ENCODE measurements around the gene ABCC3.
A peak's percentile ranks its signal among the peaks of the same experiment; 100 is the strongest.
"Not testable (repeated sequence)": the region's sequence is repeated elsewhere in the genome, so short reads cannot be mapped to it uniquely, and the experiment has no call there.

ABCC3 gene

GRCh38 chr17:50676065-50676975 lies 41.6 kb downstream of the ABCC3 start:
- peaks cover 4% of the 10 kb centered on the region for H3K27me3 Mint-ChIP-seq
- H3K9me3 Mint-ChIP-seq, result no peaks in the 10 kb centered on the region
- no peak overlapping the region for H3K27ac Mint-ChIP-seq
- no peak overlapping the region for H3K4me3 Mint-ChIP-seq
- H3K4me1 Mint-ChIP-seq, result peaks cover 4% of the 10 kb centered on the region
- H3K36me3 Mint-ChIP-seq, result no peaks in the 10 kb centered on the region

DNA sequence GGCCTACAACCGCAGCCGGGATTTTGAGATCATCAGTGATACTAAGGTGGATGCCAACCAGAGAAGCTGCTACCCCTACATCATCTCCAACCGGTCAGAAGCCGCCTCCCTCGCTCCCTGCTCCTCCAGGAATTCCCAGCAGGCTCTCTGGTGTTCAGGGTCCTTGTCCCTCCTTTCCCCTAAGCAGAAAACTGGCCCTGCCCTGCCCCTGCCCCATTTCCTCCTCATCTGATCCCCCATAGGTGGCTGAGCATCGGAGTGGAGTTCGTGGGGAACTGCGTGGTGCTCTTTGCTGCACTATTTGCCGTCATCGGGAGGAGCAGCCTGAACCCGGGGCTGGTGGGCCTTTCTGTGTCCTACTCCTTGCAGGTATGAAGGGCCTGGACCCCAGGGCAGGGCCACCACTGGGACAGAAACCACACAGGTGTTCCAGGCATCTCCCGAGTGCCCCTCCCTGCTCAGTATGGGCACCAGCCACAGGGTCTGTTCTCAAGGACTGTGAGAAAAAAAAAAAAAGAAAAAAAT lies 43.2 kb downstream of the ABCC3 start:
- no peaks in the 10 kb centered on the region for H3K36me3 Mint-ChIP-seq
- H3K27ac Mint-ChIP-seq, result no peak overlapping the region
- no peak overlapping the region for H3K4me3 Mint-ChIP-seq
- H3K9me3 Mint-ChIP-seq, result no peaks in the 10 kb centered on the region
- H3K4me1 Mint-ChIP-seq, result peaks cover 7% of the 10 kb centered on the region
- H3K27me3 Mint-ChIP-seq, result peaks cover 5% of the 10 kb centered on the region

- H3K27me3 Mint-ChIP-seq, result peaks cover 5% of the 10 kb centered on the region
- no peak overlapping the region for H3K27ac Mint-ChIP-seq
- H3K4me3 Mint-ChIP-seq, result no peak overlapping the region
- no peaks in the 10 kb centered on the region for H3K36me3 Mint-ChIP-seq
- peaks cover 7% of the 10 kb centered on the region for H3K4me1 Mint-ChIP-seq
- H3K9me3 Mint-ChIP-seq, result no peaks in the 10 kb centered on the region
These were observed 44.4 kb downstream of the ABCC3 start for GRCh38 chr17:50679008-50679544.

GRCh38 chr17:50680126-50680525 lies 45.4 kb downstream of the ABCC3 start:
- Mint-ChIP-seq H3K9me3 (no peaks in the 10 kb centered on the region), H3K27me3 (peaks cover 5% of the 10 kb centered on the region), H3K4me1 (peaks cover 7% of the 10 kb centered on the region), H3K4me3 (no peak overlapping the region), H3K36me3 (no peaks in the 10 kb centered on the region), H3K27ac (no peak overlapping the region)

GRCh38 chr17:50680543-50681262 lies 46.0 kb downstream of the ABCC3 start:
- H3K4me1 Mint-ChIP-seq, H3K36me3 Mint-ChIP-seq, H3K27ac Mint-ChIP-seq, H3K9me3 Mint-ChIP-seq, H3K4me3 Mint-ChIP-seq, H3K27me3 Mint-ChIP-seq: not testable (repeated sequence)

GRCh38 chr17:50681263-50682200 lies 46.9 kb downstream of the ABCC3 start:
- Mint-ChIP-seq H3K4me1 (peaks cover 7% of the 10 kb centered on the region), H3K36me3 (no peaks in the 10 kb centered on the region), H3K9me3 (no peaks in the 10 kb centered on the region), H3K27ac (no peak overlapping the region), H3K27me3 (peaks cover 5% of the 10 kb centered on the region), H3K4me3 (no peak overlapping the region)

DNA sequence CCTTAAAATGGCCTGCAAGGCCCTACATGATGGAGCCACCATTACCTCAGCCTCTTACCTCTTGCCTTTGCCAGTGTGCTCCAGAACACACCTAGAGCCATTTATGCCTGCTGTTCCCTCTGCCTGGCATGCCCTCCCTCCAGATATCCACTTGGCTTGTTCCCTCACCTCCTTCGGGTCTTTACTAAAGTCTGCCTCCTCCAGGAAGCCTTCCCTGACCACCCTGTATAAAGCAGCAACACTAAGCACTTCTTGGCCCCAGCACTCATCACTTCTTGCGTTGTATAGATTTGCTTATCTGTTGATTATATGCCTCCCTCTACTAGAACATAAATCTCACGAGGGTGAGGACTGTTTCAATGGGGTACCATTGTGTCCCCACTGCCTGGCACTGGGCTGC lies 47.8 kb downstream of the ABCC3 start:
- Mint-ChIP-seq H3K4me1 (peaks cover 7% of the 10 kb centered on the region), H3K36me3 (no peaks in the 10 kb centered on the region), H3K27me3 (peaks cover 5% of the 10 kb centered on the region), H3K4me3 (no peak overlapping the region), H3K9me3 (no peaks in the 10 kb centered on the region), H3K27ac (no peak overlapping the region)

DNA sequence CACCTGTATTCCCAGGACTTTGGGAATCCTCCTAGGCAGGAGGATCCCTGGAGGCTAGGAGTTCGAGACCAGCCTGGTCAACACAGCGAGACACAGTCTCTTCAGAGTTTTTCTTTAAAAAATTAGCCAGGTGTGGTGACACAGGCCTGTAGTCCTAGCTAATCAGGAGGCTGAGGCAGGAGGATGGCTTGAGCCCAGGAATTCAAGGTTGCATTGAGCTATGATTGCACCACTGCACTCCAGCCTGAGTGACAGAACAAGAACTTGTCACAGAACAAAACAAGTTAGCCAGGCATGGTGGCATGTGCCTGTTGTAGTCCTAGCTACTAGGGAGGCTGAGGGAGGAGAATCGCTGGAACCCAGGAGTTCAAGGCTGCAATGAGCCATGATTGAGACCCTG lies 48.3 kb downstream of the ABCC3 start:
- Mint-ChIP-seq H3K27ac (no peak overlapping the region), H3K4me1 (peaks cover 7% of the 10 kb centered on the region), H3K4me3 (no peak overlapping the region), H3K9me3 (no peaks in the 10 kb centered on the region), H3K27me3 (peaks cover 5% of the 10 kb centered on the region), H3K36me3 (no peaks in the 10 kb centered on the region)

GRCh38 chr17:50683434-50684287 lies 49.0 kb downstream of the ABCC3 start:
- Mint-ChIP-seq H3K27me3 (peaks cover 5% of the 10 kb centered on the region), H3K36me3 (no peaks in the 10 kb centered on the region), H3K9me3 (no peaks in the 10 kb centered on the region)

GRCh38 chr17:50684288-50684611 lies 49.6 kb downstream of the ABCC3 start:
- Mint-ChIP-seq H3K27ac (no peak overlapping the region), H3K4me1 (peaks cover 7% of the 10 kb centered on the region), H3K4me3 (no peak overlapping the region), H3K36me3 (no peaks in the 10 kb centered on the region), H3K9me3 (no peaks in the 10 kb centered on the region), H3K27me3 (peaks cover 5% of the 10 kb centered on the region)

More at GRCh38 chr17:50683434-50684287, 49.0 kb downstream of the ABCC3 start:
- Mint-ChIP-seq H3K4me3 (no peak overlapping the region), H3K27ac (no peak overlapping the region), H3K4me1 (peaks cover 7% of the 10 kb centered on the region)

DNA sequence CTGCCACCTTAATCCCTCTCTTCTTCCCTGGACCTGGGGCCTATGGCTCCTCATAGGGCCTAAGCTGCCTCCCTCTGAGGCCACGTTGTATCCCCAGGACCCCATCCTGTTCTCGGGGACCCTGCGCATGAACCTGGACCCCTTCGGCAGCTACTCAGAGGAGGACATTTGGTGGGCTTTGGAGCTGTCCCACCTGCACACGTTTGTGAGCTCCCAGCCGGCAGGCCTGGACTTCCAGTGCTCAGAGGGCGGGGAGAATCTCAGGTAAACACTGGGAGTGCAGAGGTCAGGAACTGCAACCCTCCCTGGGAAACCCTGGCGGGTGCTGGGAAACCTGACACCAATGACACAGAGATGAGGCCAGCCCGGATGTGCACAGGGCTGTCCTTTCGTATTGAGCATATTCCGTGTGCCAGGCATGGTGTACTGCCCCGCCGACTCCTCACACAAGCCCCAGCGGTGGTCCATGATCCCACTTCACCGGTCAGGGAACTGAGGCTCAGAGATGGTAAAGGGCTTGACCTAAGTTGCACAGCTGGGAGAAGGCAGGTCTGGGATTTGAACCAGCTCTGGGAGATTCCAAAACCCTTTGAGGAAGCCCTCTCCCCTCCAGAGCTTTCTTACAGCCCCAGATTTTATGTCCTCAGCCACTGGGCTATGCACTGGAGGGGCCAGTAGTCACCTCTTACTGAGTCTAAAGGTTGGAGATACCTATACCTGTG lies 50.1 kb downstream of the ABCC3 start:
- Mint-ChIP-seq H3K27me3 (peaks cover 5% of the 10 kb centered on the region), H3K4me1 (peaks cover 7% of the 10 kb centered on the region), H3K4me3 (no peak overlapping the region), H3K36me3 (no peaks in the 10 kb centered on the region), H3K9me3 (no peaks in the 10 kb centered on the region), H3K27ac (peak overlapping the region; percentile 46)

DNA sequence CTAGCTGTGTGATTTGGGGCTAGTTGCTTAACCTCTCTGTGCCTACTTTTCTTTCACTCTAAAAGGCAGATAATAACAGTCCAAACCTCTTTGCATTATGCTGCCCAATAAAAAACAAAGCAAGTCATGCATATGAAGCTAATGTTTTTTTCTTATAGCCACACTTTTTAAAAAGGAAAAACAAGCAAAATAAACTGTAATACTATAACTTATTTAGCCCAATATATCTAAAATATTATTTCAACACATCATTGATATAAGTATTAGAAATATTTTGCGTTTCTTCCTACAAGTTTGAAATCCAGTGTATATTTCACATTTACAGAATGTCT lies 50.6 kb downstream of the ABCC3 start:
- Mint-ChIP-seq H3K27me3 (peaks cover 5% of the 10 kb centered on the region), H3K4me3 (no peak overlapping the region), H3K9me3 (no peaks in the 10 kb centered on the region), H3K36me3 (no peaks in the 10 kb centered on the region), H3K4me1 (peaks cover 7% of the 10 kb centered on the region), H3K27ac (no peak overlapping the region)

- Mint-ChIP-seq H3K27ac (no peak overlapping the region), H3K9me3 (no peaks in the 10 kb centered on the region), H3K4me3 (no peak overlapping the region), H3K36me3 (no peaks in the 10 kb centered on the region), H3K27me3 (peaks cover 3% of the 10 kb centered on the region), H3K4me1 (peaks cover 7% of the 10 kb centered on the region)
These were observed 51.2 kb downstream of the ABCC3 start for GRCh38 chr17:50685691-50686493.

Measured in activated naive CD4-positive, alpha-beta T cell treated with anti-CD3 and anti-CD28 coated beads, Interleukin-2, amount 50 U/mL, for 24 hours (primary cell).